HG03103 (cell line): ENCODE data around the gene C2orf80.
"Not testable (repeated sequence)": the region's sequence is repeated elsewhere in the genome, so short reads cannot be mapped to it uniquely, and the experiment has no call there.

Source experiments
- ATAC-seq: cut with Tn5 transposase; IDR thresholded peaks from one replicate; pipeline ENCODE4 v1.9.1; 2021; ENCODE audit warnings: low read depth; ENCODE audit not compliant: unreplicated experiment

The C2orf80 gene

GRCh38 chr2:208136716-208137094 is 53.1 kb downstream of the C2orf80 start:
- ATAC-seq, result no peak

GRCh38 chr2:208135794-208136715 is 53.8 kb downstream of the C2orf80 start:
- no peak for ATAC-seq

- peak; percentile 47 for ATAC-seq
Measured at GRCh38 chr2:208134928-208135586, 54.8 kb downstream of the C2orf80 start.

GRCh38 chr2:208130712-208131110 is 59.1 kb downstream of the C2orf80 start:
- ATAC-seq, result no peak

GRCh38 chr2:208129744-208130711 is 59.8 kb downstream of the C2orf80 start, which contains the start of gene CRYGC:
Gene CRYGC, minus strand, starts transcription at chr2:208129828. Its CDS starts 36 bp downstream, at chr2:208129792.
- ATAC-seq, result no peak

GRCh38 chr2:208128136-208128535 is 61.7 kb downstream of the C2orf80 start:
- ATAC-seq, result no peak

GRCh38 chr2:208127090-208127489 is 62.7 kb downstream of the C2orf80 start:
- no peak for ATAC-seq

- no peak for ATAC-seq
Measured at GRCh38 chr2:208125251-208125650, 64.6 kb downstream of the C2orf80 start.

- ATAC-seq, result not testable (repeated sequence)
Measured at GRCh38 chr2:208124013-208124715, 65.7 kb downstream of the C2orf80 start, which contains the start of gene CRYGD. Gene CRYGD, minus strand, starts transcription at chr2:208124524. Its CDS starts 51 bp downstream, at chr2:208124473.

- no peak for ATAC-seq
Measured at GRCh38 chr2:208122248-208122647, 67.6 kb downstream of the C2orf80 start.

- no peak for ATAC-seq
Measured at GRCh38 chr2:208118918-208119317, 70.9 kb downstream of the C2orf80 start.

- ATAC-seq, result not testable (repeated sequence)
Measured at GRCh38 chr2:208117390-208117789, 72.4 kb downstream of the C2orf80 start.
